CD4-positive, alpha-beta T cell treated with Interleukin-6 at 100 ng/mL for 8 hours (primary cell): ENCODE measurements around the gene ETFA.
"Not testable (repeated sequence)": the region's sequence is repeated elsewhere in the genome, so short reads cannot be mapped to it uniquely, and the experiment has no call there.

Experiments used
- DNase-seq: peaks from one replicate; pipeline ENCODE4 v3.0.0-alpha.2; 2020; ENCODE audit warnings: mixed read lengths, low spot score

The ETFA gene

GRCh38 chr15:76270876-76271275 lies 40.4 kb downstream of the ETFA start:
- DNase-seq: no peak

DNA sequence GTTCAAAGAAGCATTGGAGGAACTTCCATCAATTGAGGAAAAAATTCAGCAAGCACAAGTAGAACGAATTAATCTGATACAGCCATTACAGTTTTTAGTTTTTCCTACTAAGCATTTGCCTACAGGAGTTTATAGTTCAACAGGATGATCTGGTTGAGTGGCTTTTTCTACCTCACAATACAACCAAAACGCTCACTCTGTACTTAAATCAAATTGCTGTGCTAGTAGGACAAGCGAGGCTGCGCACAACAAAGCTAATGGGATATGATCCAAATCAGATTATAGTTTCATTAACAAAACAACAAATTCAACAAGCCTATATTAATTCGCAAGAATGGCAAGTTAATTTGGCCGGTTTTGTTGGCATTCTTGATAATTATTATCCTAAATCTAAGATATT lies 44.2 kb downstream of the ETFA start:
- no peak for DNase-seq

DNA sequence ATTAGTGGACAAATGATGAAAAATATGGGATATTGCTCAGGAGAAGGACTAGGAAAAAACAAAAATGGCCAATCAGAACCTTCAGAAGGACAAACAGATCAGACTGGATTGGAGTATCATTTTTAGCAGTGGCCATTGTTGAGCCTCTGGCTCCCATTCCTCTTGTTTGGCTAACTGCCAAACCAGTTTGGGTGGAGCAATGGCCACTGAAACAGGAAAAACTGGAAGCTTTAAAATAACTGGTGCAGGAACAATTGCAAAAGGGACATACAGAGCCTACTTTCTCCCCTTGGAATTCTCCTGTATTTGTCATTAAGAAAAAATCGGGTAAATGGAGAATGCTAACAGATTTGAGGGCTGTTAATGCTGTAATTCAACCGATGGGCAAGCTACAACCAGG lies 45.5 kb downstream of the ETFA start:
- not testable (repeated sequence) for DNase-seq

DNA sequence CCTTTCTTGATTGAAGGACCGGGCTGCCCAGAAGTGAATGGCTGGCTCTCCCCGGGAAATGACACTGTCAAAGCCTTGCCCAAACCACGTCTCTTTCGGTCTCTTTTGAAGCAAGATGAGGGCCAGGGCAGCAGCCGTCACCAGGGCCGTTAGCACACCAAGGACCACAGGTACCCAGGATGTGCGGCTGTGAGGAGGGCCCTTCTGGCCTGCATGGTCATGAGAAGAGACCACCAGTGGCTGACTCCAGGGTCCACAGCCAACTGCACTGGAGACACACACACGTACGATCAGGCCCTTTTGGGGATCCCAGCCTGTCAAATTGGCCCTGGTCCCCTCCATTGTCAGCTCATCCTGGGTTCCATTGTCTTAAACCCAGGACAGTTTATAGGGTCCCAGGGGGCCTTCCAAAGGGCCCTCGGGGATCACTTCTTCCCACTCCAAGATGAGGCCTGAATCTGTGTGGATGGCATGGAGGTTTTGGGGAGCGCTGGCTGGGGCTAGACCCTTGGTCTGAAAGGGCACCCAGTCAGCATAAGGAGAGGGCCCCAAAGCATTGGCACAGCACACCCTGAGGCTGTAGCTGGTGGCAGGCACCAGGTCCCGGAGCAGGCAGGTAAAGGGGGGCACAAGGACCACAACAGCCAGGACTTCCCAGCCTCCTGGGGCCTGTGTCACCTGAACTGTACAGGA lies 50.9 kb downstream of the ETFA start:
- DNase-seq: no peak

DNA sequence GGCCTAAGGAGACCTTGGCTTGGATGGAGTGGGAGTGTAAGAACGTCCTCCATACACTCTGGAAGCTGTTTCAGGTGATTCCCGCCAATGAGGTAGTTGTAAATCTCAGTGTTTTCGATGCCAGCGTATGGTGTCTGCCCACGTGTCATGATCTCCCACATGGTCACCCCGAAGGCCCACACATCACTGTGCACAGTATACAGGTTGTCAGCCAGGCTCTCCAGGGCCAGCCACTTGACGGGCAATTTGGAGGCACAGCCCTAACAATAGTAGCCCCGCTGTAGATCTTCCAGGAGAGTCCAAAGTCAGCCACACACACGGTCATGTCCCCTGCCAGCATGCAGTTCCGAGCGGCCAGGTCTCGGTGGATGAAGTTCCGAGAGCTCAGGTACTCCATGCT lies 51.9 kb downstream of the ETFA start:
- DNase-seq: no peak

DNA sequence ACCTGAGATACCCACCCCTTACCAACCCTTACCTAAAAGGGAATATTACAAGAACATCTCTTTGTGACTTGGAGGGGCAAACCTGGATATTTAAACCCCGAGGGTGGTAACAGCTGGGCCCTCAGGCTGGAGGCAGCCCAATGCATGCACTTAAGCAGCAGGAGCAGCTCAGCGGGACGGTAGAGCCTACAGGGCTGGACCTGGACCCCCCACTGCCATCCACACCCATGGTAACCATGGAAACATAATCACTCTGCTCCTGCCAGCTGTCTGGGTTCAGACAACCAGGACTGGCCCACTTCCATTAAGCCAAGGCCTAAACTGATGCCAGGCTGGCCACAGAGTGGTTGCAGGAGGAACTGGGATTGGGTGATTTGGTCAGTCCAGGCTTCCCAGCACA lies 52.8 kb downstream of the ETFA start:
- DNase-seq: no peak

- DNase-seq: no peak
These were observed 57.4 kb downstream of the ETFA start for GRCh38 chr15:76253691-76254473.

DNA sequence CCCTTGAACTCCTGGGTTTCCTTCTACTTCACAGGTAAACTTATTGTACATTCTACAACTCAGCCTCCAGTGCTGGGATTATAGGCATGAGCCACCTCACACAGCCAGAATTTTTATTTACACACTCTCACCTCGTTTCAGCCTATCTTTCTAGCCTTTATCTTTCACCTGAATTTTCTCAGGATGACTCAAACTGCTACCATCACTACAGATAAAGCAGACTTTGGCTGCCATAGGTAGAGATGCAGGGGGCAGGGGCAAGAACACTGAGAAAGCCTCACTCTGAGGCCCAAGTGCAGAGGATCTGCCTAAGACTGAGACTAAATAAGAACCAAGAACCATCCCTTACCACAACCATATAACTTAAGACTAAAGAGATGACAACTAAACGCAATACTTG lies 59.0 kb downstream of the ETFA start:
- no peak for DNase-seq

GRCh38 chr15:76251717-76252116 lies 59.6 kb downstream of the ETFA start:
- no peak for DNase-seq

DNA sequence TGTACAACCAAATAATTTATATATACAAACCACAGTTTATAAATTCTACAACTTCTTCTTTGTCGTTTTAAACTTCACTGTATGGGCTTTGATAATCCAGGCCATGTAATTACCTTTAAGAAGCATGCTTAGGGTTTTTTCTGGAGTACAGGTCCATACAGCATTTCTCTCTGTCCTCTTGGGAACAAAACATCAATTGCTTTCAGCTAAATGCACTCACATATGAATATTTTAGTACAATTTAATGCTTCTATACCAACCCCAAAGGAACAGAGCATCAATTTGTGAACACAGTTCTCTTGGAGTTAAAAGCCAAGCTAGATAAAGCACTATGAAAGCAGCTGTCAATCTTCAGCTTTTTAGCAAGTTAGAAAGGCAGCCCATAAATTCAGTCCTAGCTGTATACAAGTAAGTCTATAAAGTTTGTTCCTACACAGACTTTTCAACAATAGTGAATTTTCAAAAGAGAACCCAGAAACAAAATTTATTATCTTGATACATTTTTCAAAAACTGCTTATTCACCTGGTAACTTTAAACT lies 66.1 kb downstream of the ETFA start:
- no peak for DNase-seq

DNA sequence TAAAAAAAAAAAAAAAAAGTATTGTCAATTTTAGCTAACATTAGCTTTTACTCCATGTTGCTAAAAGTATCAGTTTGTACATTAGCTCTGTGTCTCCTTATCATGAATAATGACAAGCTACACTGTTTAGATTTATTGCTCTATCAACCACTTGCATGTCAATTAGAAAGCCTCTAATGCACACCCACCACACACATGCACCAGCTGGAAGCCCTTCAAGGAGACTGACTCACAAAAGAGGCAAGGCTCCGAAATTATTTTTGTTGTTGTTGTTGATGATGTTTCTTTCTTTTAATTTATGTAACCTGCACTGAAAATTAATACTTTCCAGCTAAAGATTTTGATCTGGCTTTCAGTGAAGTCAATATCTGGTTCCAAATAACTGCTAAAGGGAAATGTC lies 71.5 kb downstream of the ETFA start:
- no peak for DNase-seq

DNA sequence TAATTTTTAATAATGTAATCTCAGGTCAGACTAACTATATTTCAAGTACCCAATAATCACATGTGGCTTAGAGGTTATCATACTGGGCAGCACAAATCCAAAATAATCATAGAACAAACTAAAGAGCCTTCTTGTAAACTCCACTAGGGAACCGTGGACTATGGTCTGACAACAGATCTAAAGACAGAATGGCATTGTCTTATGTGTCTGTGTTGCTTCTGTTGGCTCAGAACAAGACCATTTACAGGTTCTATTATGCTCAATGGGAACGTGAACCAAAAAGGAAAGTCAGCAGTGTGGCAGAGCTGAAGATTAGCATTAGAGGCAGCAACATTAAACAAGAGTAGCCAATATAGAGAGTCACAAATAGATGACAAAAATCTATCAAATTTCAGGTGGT lies 74.9 kb downstream of the ETFA start:
- no peak for DNase-seq

GRCh38 chr15:76235186-76235826 lies 76.0 kb downstream of the ETFA start:
- peak; percentile 7 for DNase-seq

DNA sequence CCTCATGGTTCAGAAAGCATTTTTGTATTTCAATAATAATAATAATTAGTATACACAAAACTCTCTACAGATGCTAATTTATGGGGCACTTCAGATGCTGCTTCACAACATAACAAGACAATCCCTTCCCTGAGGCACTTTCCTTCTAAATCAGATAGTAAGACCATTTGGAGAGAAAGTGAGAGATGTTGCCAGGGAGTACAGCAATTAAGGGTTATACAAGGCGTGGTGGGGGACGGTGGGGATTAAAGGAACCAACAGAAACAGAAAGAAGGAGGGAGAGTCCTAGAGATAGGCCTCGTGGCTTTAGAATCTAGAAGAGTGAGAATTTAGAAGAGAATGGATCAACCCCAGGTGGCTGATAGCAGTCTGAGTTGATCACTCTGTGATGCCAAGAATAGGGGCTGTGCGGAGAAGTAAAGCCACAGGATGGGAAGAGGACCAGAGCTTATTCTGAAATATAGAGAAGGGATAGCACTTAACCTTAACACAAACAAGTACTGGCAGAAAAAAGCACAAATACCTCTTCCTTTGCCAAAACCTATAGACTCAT lies 76.9 kb downstream of the ETFA start:
- DNase-seq: no peak

GRCh38 chr15:76233921-76234320 lies 77.3 kb downstream of the ETFA start:
- no peak for DNase-seq

DNA sequence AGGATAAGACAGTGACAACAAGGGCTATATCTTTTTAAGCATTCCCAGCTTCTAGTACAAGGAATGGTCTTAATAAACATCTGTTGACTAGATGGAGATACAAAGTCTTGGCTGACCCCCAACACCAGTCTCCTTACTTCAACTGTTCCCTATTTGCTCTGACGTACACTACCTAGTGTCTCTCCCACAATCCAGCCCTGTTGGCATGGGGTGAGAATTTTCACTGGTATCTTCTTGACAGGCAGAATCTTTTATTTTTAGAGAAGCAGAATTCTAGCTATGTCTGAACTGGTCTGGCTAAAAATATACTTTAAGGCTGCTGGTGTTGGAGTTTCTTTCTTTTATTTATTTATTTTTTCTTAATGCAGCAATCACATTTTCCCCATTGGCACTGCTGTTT lies 82.0 kb downstream of the ETFA start:
- no peak for DNase-seq

DNA sequence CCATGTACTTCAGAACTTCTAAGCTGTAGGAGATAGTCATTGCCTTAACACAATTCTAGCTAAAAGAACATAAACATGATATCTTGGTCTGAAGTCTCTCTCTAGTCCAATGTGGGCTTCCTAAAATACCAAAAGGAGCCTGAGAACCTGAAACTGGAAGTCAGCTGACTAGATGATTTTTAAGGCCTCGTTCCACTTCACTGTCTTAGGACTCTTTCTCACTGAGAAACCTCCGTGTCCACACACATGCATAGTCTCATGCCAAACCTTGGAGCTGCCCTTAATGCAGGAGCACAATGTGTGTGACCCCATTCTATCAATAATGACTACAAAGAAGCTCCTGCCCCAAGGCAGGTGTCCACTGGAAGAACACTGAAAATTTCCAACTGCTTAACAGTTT lies 87.7 kb downstream of the ETFA start:
- no peak for DNase-seq

DNA sequence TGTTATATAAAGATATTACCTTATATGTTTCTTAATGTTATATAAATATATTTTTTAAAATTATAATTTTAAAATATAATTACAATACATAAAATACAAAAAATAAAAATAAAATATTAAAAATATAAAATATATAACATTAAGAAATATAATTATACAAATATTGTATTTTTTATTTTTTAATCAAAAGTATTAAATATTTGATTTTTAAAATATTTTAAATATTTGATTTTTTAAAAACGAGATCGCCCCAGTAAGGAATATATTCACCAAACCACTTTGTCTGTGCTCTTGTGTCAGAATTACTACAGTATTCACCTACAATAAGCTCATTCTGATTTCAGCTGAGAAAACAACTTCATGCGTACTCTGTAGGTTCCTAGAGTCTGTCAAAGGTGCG lies 89.1 kb downstream of the ETFA start:
- no peak for DNase-seq

GRCh38 chr15:76221085-76221767 lies 90.0 kb downstream of the ETFA start:
- DNase-seq: no peak

- DNase-seq: no peak
These were observed 93.4 kb downstream of the ETFA start for GRCh38 chr15:76217882-76218217.

GRCh38 chr15:76217029-76217881 lies 94.0 kb downstream of the ETFA start:
- no peak for DNase-seq
